PC-9 (cell line): ENCODE results near the gene ASIC4.

Experiments used
- CTCF ChIP-seq: fragments of 200-600 bp; sonication (generic); conservative IDR thresholded peaks from 2 replicates; pipeline ENCODE4 v1.6.1; 2017; ENCODE audit warnings: mixed run types, antibody characterized with exemption, mild to moderate bottlenecking, moderate library complexity
- EZH2 ChIP-seq: fragments of 200-600 bp; sonication (generic); IDR thresholded peaks from 2 replicates; pipeline ENCODE4 v1.8.0; 2017; ENCODE audit warnings: antibody characterized with exemption, low read depth

GRCh38 chr2:219480004-219480403 is 34.3 kb upstream of the ASIC4 start:
- TF ChIP-seq CTCF (no peak), EZH2 (no peak)
